ENCODE results near the gene FYCO1. TPM values are rescaled to one million over a fixed set of nuclear protein-coding genes. Genes with fewer than 3 reads are reported as not detected.

The FYCO1 gene
- total and polyA plus RNA-seq, 10 of the 15 experiments (the other 5 are each of a cell fraction or from before 2014, with no cell fraction given) = 1.5 to 8.4 (median 6.5) TPM

- in situ Hi-C loops (cut with MboI) = loop anchor here (5.0 to 10.0 kb wide), 2 partner anchors 135 to 273 kb away; no protein-coding TSS in a partner anchor
- no peak overlapping the region for H3K4me2 ChIP-seq (ENCODE audit: control insufficient read depth, insufficient read depth)
- ChIA-PET RAD21 (ENCODE audit: unreplicated experiment) (interaction anchor here (1.0 to 6.8 kb wide), 6 partner anchors 10 to 135 kb away, joined by 3 to 213 read pairs (median 6); no protein-coding TSS in a partner anchor), POLR2A (no interaction called here), CTCF (interaction anchor here (1.0 to 9.0 kb wide), 7 partner anchors 10 to 436 kb away, joined by 3 to 478 read pairs (median 5); partner anchors contain the start of genes FYCO1 and LZTFL1), SMC1A (ENCODE audit: uncharacterized antibody, unreplicated experiment) (interaction anchor here (0.7 to 21.6 kb wide), 6 partner anchors 15 to 1132 kb away, joined by 3 to 523 read pairs (median 6); no protein-coding TSS in a partner anchor)
- no peaks in the 10 kb centered on the region; the same call in 2 of the 3 replicates for H3K9me3 ChIP-seq (replicated peaks; ENCODE audit: control insufficient read depth, insufficient read depth, low read length)
- TF ChIP-seq TAF1 (IDR thresholded peaks at IDR 0.05; ENCODE audit: borderline replicate concordance, low read depth, low read length) (no peak), WRNIP1 (IDR thresholded peaks at IDR 0.05; ENCODE audit: borderline replicate concordance, low read depth, low read length) (no peak), RAD51 (IDR thresholded peaks at IDR 0.05) (no peak), SIN3A (IDR thresholded peaks at IDR 0.05; ENCODE audit: low read depth, low read length) (no peak), SUPT20H (IDR thresholded peaks at IDR 0.05; ENCODE audit: borderline replicate concordance, control insufficient read depth, low read depth, low read length) (no peak), IKZF1 (conservative IDR thresholded peaks at IDR 0.05) (no peak), ZNF207 (IDR thresholded peaks at IDR 0.05; ENCODE audit: borderline replicate concordance) (no peak), ELK1 (IDR thresholded peaks at IDR 0.05; ENCODE audit: low read depth, low read length) (no peak)
- TF ChIP-seq, protein P1, sequence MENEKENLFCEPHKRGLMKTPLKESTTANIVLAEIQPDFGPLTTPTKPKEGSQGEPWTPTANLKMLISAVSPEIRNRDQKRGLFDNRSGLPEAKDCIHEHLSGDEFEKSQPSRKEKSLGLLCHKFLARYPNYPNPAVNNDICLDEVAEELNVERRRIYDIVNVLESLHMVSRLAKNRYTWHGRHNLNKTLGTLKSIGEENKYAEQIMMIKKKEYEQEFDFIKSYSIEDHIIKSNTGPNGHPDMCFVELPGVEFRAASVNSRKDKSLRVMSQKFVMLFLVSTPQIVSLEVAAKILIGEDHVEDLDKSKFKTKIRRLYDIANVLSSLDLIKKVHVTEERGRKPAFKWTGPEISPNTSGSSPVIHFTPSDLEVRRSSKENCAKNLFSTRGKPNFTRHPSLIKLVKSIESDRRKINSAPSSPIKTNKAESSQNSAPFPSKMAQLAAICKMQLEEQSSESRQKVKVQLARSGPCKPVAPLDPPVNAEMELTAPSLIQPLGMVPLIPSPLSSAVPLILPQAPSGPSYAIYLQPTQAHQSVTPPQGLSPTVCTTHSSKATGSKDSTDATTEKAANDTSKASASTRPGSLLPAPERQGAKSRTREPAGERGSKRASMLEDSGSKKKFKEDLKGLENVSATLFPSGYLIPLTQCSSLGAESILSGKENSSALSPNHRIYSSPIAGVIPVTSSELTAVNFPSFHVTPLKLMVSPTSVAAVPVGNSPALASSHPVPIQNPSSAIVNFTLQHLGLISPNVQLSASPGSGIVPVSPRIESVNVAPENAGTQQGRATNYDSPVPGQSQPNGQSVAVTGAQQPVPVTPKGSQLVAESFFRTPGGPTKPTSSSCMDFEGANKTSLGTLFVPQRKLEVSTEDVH (IDR thresholded peaks at IDR 0.05; ENCODE audit: low read depth, partially characterized antibody) = no peak
- H3K27me3 ChIP-seq (replicated peaks in 1 of 2; ENCODE audit: control insufficient read depth in 2 of 2, insufficient read depth in 2 of 2, low read length in 1 of 2) = no peaks in the 10 kb centered on the region
- no peak overlapping the region for H3K4me3 ChIP-seq
- intact Hi-C loops (cut with micrococcal nuclease; ENCODE audit: unreplicated experiment) = no loop called here
- no TSS peak for BruUV-seq (replicated peaks)
- peaks cover 7% of the 10 kb centered on the region for H3K4me1 ChIP-seq (ENCODE audit: control insufficient read depth, insufficient read depth, low read length)
- no peak for FAIRE-seq
- no peak for ATAC-seq
- no peak for DNase-seq (ENCODE audit: low read depth, low spot score)
- 89% methylated on average over 6 of the region's 6 CpGs for whole genome bisulfite sequencing (ENCODE audit: insufficient coverage, insufficient replicate concordance, low lambda C conversion rate, missing lambda C conversion rate)
- peaks cover under 1 to 6% of the 10 kb centered on the region in 2 experiments; a peak in 3 of 4 replicates for H3K36me3 ChIP-seq (ENCODE audit: control insufficient read depth in 2 of 2, insufficient read depth in 2 of 2, low read length in 1 of 2)
- H3K79me2 ChIP-seq (ENCODE audit: control insufficient read depth, insufficient read depth, low read length) = no peaks in the 10 kb centered on the region
- no peak overlapping the region for H3K9ac ChIP-seq (ENCODE audit: control insufficient read depth, insufficient read depth, low read length)
- no peaks in the 10 kb centered on the region for H4K20me1 ChIP-seq (ENCODE audit: control insufficient read depth, insufficient read depth)
- H2AFZ ChIP-seq (ENCODE audit: control insufficient read depth, low read depth, low read length) = no peak overlapping the region
- H3K27ac ChIP-seq (ENCODE audit: control insufficient read depth, insufficient read depth) = no peak overlapping the region
Measured at GRCh38 chr3:45942051-45942825, 53.4 kb downstream of the FYCO1 start.

Data from GM12878 (cell line).